Neural cell (in vitro differentiated cells): Measurements from ENCODE around the gene RPLP2. TPM values are rescaled to one million over a fixed set of nuclear protein-coding genes. Genes with fewer than 3 reads are reported as not detected.
A peak's percentile ranks its signal among the peaks of the same experiment; 100 is the strongest.

Source experiments
- H2AFZ ChIP-seq: fragments of 200-600, 300-800 bp; sonication (generic), shearing (Covaris generic); 2 replicates; pipeline ENCODE4 v1.6.0; 2014; ENCODE audit warnings: low read depth, mild to moderate bottlenecking, antibody characterized with exemption, low read length, moderate library complexity
- H3F3A ChIP-seq: fragments of 200-600 bp; shearing (Covaris generic); 2 replicates; pipeline ENCODE4 v1.6.1; 2016; ENCODE audit warnings: mild to moderate bottlenecking, moderate library complexity, mixed read lengths, antibody characterized with exemption, low read length; ENCODE audit not compliant: insufficient read depth, poor library complexity, severe bottlenecking
- H3K27ac ChIP-seq: fragments of 200-600, 300-800 bp; sonication (generic), shearing (Covaris generic); 2 replicates; pipeline ENCODE4 v1.5.1; 2014; ENCODE audit warnings: mild to moderate bottlenecking, low read length, moderate library complexity
- H3K27me3 ChIP-seq: fragments of 300-800, 200-600 bp; sonication (generic), shearing (Covaris generic); 2 replicates; pipeline ENCODE4 v1.6.0; 2014; ENCODE audit warnings: mild to moderate bottlenecking, low read depth, low read length, moderate library complexity; ENCODE audit not compliant: insufficient read depth
- H3K36me3 ChIP-seq: fragments of 300-800, 200-600 bp; sonication (generic), shearing (Covaris generic); 2 replicates; pipeline ENCODE4 v1.5.1; 2014; ENCODE audit warnings: mild to moderate bottlenecking, antibody characterized with exemption, low read length, moderate library complexity; ENCODE audit not compliant: insufficient read depth
- H3K4me2 ChIP-seq: fragments of 300-800, 200-600 bp; sonication (generic), shearing (Covaris generic); 2 replicates; pipeline ENCODE4 v1.6.0; 2014; ENCODE audit warnings: mild to moderate bottlenecking, low read length
- H3K4me3 ChIP-seq: fragments of 300-800, 200-600 bp; sonication (generic), shearing (Covaris generic); 2 replicates; pipeline ENCODE4 v1.5.1; 2014; ENCODE audit warnings: mild to moderate bottlenecking, low read length, moderate library complexity
- H3K79me2 ChIP-seq: fragments of 200-600 bp; shearing (Covaris generic); replicated peaks from 2 replicates; pipeline ENCODE4 v1.6.0; 2014; ENCODE audit warnings: mild to moderate bottlenecking, low read length, moderate library complexity; ENCODE audit not compliant: insufficient read depth
- H3K9ac ChIP-seq: fragments of 300-800, 200-600 bp; sonication (generic), shearing (Covaris generic); 2 replicates; pipeline ENCODE4 v1.6.1; 2016; ENCODE audit warnings: mild to moderate bottlenecking, low read length, mixed read lengths
- H3K9me2 ChIP-seq: fragments of 200-600 bp; shearing (Covaris generic); 2 replicates; pipeline ENCODE4 v1.6.1; 2016; ENCODE audit warnings: mild to moderate bottlenecking, low read length, mixed read lengths; ENCODE audit not compliant: insufficient read depth
- H3K9me3 ChIP-seq: fragments of 200-600, 300-800 bp; sonication (generic), shearing (Covaris generic); 2 replicates; pipeline ENCODE4 v1.6.1; 2016; ENCODE audit warnings: mild to moderate bottlenecking, mixed run types, low read length, moderate library complexity, mixed read lengths
- H4K20me1 ChIP-seq: fragments of 200-600 bp; shearing (Covaris generic); 2 replicates; pipeline ENCODE4 v1.6.1; 2016; ENCODE audit warnings: mild to moderate bottlenecking, mixed run types; ENCODE audit not compliant: insufficient read depth
- EP300 ChIP-seq: fragments of 450-650 bp; conservative IDR thresholded peaks from 2 replicates; pipeline ENCODE4 v1.6.1; 2014; ENCODE audit warnings: antibody characterized with exemption, mild to moderate bottlenecking, moderate library complexity; ENCODE audit not compliant: poor library complexity, severe bottlenecking
- EZH2 ChIP-seq: fragments of 200-600, 300-800 bp; shearing (Covaris generic), sonication (generic); IDR thresholded peaks from 2 replicates; pipeline ENCODE4 v1.6.1; 2014; ENCODE audit warnings: antibody characterized with exemption, low read length, borderline replicate concordance, mild to moderate bottlenecking; ENCODE audit not compliant: insufficient read depth, poor library complexity, severe bottlenecking
- MXI1 ChIP-seq: fragments of 450-650 bp; conservative IDR thresholded peaks from 2 replicates; pipeline ENCODE4 v1.6.1; 2014; ENCODE audit warnings: antibody characterized with exemption, mild to moderate bottlenecking; ENCODE audit not compliant: poor library complexity, severe bottlenecking
- POLR2AphosphoS5 ChIP-seq: IDR thresholded peaks from 2 replicates; pipeline ENCODE4 v1.6.1; 2012
- RAD21 ChIP-seq: fragments of 450-650 bp; conservative IDR thresholded peaks from 2 replicates; pipeline ENCODE4 v1.6.1; 2014; ENCODE audit warnings: antibody characterized with exemption, mild to moderate bottlenecking, moderate library complexity
- SMC3 ChIP-seq: fragments of 450-650 bp; conservative IDR thresholded peaks from 2 replicates; pipeline ENCODE4 v1.6.1; 2014; ENCODE audit warnings: antibody characterized with exemption, mild to moderate bottlenecking, moderate library complexity; ENCODE audit not compliant: poor library complexity
- TAF1 ChIP-seq: IDR thresholded peaks from 2 replicates; pipeline ENCODE4 v1.6.1; 2012; ENCODE audit warnings: low read depth
- polyA plus RNA-seq: library from polyadenylated mRNA; depleted of rRNA; stranded (reverse); fragments of >200 nt; gene quantifications from 2 replicates; pipeline ENCODE4 v1.2.3, GENCODE V29; 2014
- TF ChIP-seq, protein P1 (sequence below): fragments of 450-650 bp; IDR thresholded peaks from 2 replicates; pipeline ENCODE4 v1.5.1; 2014; ENCODE audit warnings: antibody characterized with exemption, mild to moderate bottlenecking, moderate library complexity; ENCODE audit not compliant: poor library complexity, severe bottlenecking
- TF ChIP-seq, protein P2 (sequence below): IDR thresholded peaks from 2 replicates; pipeline ENCODE4 v1.6.1; 2012; ENCODE audit warnings: borderline replicate concordance

Gene RPLP2
- polyA plus RNA-seq, 1 donor from 2014 or later, result 147 TPM

DNA sequence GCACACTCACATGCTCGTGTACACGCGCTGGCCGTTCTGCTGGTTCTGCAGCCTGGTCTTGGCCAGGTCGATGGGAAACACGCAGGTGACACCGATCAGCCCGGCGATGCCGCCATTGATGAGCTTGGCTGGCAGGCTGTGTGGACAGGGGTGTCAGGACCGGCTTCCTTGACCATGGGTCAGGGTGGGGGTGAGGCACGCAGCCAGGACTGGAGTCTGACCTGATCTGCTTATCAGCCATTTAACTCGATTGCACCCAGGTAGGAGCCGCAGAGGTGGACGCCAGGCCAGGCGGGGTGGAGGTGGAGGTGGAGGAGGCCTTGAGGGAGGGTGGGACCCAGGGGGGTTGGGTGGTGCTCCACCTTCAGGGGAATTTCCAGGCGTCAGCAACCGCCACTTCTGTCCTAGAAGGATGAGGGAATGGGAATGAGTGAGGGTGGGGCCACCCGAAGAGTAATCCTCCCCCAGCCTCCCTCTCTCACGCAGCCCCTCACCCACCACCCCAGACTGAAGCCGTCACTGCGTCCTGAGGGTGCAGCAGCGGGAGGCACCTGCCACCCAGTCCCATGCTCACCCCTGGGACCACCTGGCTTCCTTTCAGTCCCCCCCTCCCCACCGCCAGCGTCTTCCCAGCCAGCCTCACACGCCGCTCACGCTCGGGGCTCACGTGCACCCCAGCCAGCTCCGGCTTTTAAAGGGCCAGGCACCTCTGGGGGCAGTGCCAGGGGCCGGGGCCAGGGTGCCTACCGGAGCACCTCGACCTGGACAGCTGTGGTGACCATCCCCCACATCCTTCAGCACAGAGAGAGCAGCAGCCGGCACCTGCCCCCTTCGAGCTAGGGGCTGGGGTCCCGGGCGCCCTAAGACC is 14.8 kb upstream of the RPLP2 start:
- H4K20me1 ChIP-seq, result no peaks in the 10 kb centered on the region
- no peaks in the 10 kb centered on the region for H3F3A ChIP-seq
- H2AFZ ChIP-seq, result no peak overlapping the region
- no peak for TF ChIP-seq POLR2AphosphoS5
- TF ChIP-seq, protein P1, sequence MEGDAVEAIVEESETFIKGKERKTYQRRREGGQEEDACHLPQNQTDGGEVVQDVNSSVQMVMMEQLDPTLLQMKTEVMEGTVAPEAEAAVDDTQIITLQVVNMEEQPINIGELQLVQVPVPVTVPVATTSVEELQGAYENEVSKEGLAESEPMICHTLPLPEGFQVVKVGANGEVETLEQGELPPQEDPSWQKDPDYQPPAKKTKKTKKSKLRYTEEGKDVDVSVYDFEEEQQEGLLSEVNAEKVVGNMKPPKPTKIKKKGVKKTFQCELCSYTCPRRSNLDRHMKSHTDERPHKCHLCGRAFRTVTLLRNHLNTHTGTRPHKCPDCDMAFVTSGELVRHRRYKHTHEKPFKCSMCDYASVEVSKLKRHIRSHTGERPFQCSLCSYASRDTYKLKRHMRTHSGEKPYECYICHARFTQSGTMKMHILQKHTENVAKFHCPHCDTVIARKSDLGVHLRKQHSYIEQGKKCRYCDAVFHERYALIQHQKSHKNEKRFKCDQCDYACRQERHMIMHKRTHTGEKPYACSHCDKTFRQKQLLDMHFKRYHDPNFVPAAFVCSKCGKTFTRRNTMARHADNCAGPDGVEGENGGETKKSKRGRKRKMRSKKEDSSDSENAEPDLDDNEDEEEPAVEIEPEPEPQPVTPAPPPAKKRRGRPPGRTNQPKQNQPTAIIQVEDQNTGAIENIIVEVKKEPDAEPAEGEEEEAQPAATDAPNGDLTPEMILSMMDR, result no peak
- no peak for TF ChIP-seq TAF1
- H3K27me3 ChIP-seq, result no peaks in the 10 kb centered on the region
- peak overlapping the region; percentile 99 for H3K9ac ChIP-seq
- H3K27ac ChIP-seq, result no peak overlapping the region
- peak overlapping the region; percentile 100 for H3K4me3 ChIP-seq
- no peaks in the 10 kb centered on the region for H3K9me3 ChIP-seq
- peaks cover 13% of the 10 kb centered on the region for H3K79me2 ChIP-seq
- no peak overlapping the region for H3K4me2 ChIP-seq
- H3K36me3 ChIP-seq, result no peaks in the 10 kb centered on the region
- H3K9me2 ChIP-seq, result no peaks in the 10 kb centered on the region

DNA sequence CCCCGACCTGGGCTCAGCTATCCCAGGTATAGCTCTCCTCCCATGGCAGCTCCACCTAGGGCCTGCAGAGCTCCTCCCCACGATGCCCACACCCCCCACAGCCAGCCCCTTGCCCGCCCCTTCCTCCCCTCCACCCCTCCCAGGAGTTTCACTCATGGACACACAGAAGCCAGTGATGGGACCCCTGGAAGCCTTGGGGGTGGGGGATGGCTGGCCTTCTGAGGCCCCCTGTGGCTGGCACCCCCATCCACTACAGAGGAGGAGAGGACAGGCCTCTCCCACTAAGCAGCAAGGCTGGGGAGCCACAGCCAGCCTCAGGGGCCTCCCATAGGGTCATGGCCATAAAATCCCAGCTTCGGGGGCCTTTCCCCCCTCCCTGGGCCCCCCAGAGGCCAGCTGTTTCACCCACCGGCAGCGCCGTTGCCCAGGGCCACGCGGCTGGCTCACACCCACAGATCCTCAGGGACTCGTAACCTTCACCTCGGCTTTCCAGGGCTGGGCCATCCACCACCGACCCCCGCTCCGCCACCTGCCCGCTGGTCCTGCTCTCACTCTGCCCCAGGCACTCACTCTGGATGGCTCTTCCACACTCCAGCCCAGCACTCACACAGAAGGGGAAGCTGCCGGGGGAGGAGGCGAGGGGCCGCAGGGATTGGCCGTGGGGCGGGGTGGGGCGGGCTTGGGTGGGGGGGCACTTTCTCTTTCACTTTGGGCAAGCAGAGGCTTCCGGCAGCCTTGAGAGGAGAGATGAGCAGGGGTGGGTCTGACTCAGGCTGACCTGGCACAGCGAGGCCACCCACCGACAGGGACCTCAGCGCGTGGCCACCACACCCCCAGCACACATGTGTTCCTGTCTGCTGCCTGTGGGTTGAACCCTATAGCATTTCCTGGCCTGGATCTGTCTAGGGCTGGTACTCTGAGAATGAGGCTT is 13.9 kb upstream of the RPLP2 start:
- TF ChIP-seq EP300 (no peak), MXI1 (no peak), SMC3 (no peak), EZH2 (no peak), TAF1 (no peak), RAD21 (no peak)
- TF ChIP-seq, protein P2, sequence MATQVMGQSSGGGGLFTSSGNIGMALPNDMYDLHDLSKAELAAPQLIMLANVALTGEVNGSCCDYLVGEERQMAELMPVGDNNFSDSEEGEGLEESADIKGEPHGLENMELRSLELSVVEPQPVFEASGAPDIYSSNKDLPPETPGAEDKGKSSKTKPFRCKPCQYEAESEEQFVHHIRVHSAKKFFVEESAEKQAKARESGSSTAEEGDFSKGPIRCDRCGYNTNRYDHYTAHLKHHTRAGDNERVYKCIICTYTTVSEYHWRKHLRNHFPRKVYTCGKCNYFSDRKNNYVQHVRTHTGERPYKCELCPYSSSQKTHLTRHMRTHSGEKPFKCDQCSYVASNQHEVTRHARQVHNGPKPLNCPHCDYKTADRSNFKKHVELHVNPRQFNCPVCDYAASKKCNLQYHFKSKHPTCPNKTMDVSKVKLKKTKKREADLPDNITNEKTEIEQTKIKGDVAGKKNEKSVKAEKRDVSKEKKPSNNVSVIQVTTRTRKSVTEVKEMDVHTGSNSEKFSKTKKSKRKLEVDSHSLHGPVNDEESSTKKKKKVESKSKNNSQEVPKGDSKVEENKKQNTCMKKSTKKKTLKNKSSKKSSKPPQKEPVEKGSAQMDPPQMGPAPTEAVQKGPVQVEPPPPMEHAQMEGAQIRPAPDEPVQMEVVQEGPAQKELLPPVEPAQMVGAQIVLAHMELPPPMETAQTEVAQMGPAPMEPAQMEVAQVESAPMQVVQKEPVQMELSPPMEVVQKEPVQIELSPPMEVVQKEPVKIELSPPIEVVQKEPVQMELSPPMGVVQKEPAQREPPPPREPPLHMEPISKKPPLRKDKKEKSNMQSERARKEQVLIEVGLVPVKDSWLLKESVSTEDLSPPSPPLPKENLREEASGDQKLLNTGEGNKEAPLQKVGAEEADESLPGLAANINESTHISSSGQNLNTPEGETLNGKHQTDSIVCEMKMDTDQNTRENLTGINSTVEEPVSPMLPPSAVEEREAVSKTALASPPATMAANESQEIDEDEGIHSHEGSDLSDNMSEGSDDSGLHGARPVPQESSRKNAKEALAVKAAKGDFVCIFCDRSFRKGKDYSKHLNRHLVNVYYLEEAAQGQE, result no peak
- TF ChIP-seq, protein P1, result no peak
- H2AFZ ChIP-seq, result no peak overlapping the region
- no peaks in the 10 kb centered on the region for H3F3A ChIP-seq
- H3K79me2 ChIP-seq, result peaks cover 13% of the 10 kb centered on the region
- no peaks in the 10 kb centered on the region for H3K9me3 ChIP-seq
- H3K9ac ChIP-seq, result peak overlapping the region; percentile 99
- peak overlapping the region; percentile 99 for H3K27ac ChIP-seq
- no peaks in the 10 kb centered on the region for H3K9me2 ChIP-seq
- H4K20me1 ChIP-seq, result no peaks in the 10 kb centered on the region
- peak overlapping the region; percentile 63 for H3K4me2 ChIP-seq
- no peaks in the 10 kb centered on the region for H3K36me3 ChIP-seq
- no peaks in the 10 kb centered on the region for H3K27me3 ChIP-seq
- H3K4me3 ChIP-seq, result peak overlapping the region; percentile 100
